Stomach (tissue), 4 donors: ENCODE measurements around the gene IRGM.
"Not testable (repeated sequence)": the region's sequence is repeated elsewhere in the genome, so short reads cannot be mapped to it uniquely, and the experiment has no call there.

Source experiments
- CTCF ChIP-seq, 7 experiments: fragments of 450-650 bp in 4 of 7; fragments of 200-600 bp in 3 of 7; sonication (generic) in 3 of 7; IDR thresholded peaks; one replicate each; pipeline ENCODE4 v1.5.1; 2016 to 2019; ENCODE audit warnings: antibody characterized with exemption in 7 of 7, control low read depth in 2 of 7, mild to moderate bottlenecking in 1 of 7
- POLR2A ChIP-seq, 4 donors: fragments of 450-650 bp; IDR thresholded peaks; one replicate each; pipeline ENCODE4 v1.6.1; 2016; ENCODE audit warnings: antibody characterized with exemption in 4 of 4, control low read depth in 2 of 4, mild to moderate bottlenecking in 1 of 4, moderate library complexity in 1 of 4
- POLR2AphosphoS5 ChIP-seq, 3 donors: sonication (generic); formaldehyde crosslinking; IDR thresholded peaks; one replicate each; pipeline ENCODE4 v1.6.1; 2016; ENCODE audit warnings: antibody characterized with exemption in 3 of 3

DNA sequence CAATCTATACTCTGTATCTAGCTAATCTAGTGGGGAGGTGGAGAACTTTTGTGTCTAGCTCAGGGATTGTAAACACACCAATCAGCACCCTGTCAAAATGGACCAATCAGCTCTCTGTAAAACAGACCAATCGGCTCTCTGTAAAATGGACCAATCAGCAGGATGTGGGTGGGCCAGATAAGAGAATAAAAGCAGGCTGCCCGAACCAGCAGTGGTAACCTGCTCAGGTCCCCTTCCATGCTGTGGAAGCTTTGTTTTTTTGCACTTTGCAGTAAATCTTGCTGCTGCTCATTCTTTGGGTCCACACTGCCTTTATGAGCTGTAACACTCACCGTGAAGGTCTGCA is at the start of gene IRGM:
- not testable (repeated sequence) for TF ChIP-seq CTCF, POLR2AphosphoS5, POLR2A (IDR thresholded peaks at IDR 0.05)
